Trophoblast cell (in vitro differentiated cells and primary cell): ENCODE data around the gene NTNG1.

ENCODE experiments used
- DNase-seq, 2 donors: peaks; one replicate each; pipeline ENCODE4 v3.0.0-alpha.2; 2016
- H2AFZ ChIP-seq: 2 replicates; pipeline ENCODE4 v1.6.1; 2013; ENCODE audit warnings: low read length, moderate library complexity, mild to moderate bottlenecking; ENCODE audit not compliant: insufficient read depth, poor library complexity
- H2AK5ac ChIP-seq: 2 replicates; pipeline ENCODE4 v1.6.1; 2013; ENCODE audit warnings: mild to moderate bottlenecking, low read length
- H2BK120ac ChIP-seq: 2 replicates; pipeline ENCODE4 v1.6.1; 2013; ENCODE audit warnings: low read length, mild to moderate bottlenecking, moderate library complexity; ENCODE audit not compliant: insufficient read depth, poor library complexity
- H2BK12ac ChIP-seq: 2 replicates; pipeline ENCODE4 v1.6.1; 2013; ENCODE audit warnings: mild to moderate bottlenecking, low read length, moderate library complexity
- H2BK5ac ChIP-seq: 2 replicates; pipeline ENCODE4 v1.6.1; 2013; ENCODE audit warnings: low read length, low read depth, moderate library complexity, mild to moderate bottlenecking; ENCODE audit not compliant: poor library complexity
- H3K14ac ChIP-seq: 2 replicates; pipeline ENCODE4 v1.6.1; 2013; ENCODE audit warnings: mild to moderate bottlenecking, low read length
- H3K18ac ChIP-seq: 2 replicates; pipeline ENCODE4 v1.6.1; 2013; ENCODE audit warnings: mild to moderate bottlenecking, low read length
- H3K23ac ChIP-seq: 2 replicates; pipeline ENCODE4 v1.6.1; 2013; ENCODE audit warnings: low read length
- H3K27ac ChIP-seq: 2 replicates; pipeline ENCODE4 v1.5.1; 2013; ENCODE audit warnings: low read depth, mild to moderate bottlenecking, inconsistent platforms, low read length, moderate library complexity
- H3K27me3 ChIP-seq: 2 replicates; pipeline ENCODE4 v1.6.1; 2013; ENCODE audit warnings: inconsistent platforms, mild to moderate bottlenecking, low read length, moderate library complexity; ENCODE audit not compliant: insufficient read depth
- H3K36me3 ChIP-seq, 2 experiments: 1 replicate in 1 of 2; 2 replicates in 1 of 2; pipeline ENCODE4 v1.6.1; 2013; ENCODE audit warnings: low read length in 2 of 2, mild to moderate bottlenecking in 2 of 2, moderate library complexity in 1 of 2; ENCODE audit not compliant: insufficient read depth in 2 of 2, control insufficient read depth in 1 of 2
- H3K4ac ChIP-seq: 2 replicates; pipeline ENCODE4 v1.6.1; 2013; ENCODE audit warnings: low read depth, mild to moderate bottlenecking, low read length, moderate library complexity
- H3K4me1 ChIP-seq, 2 experiments: 1 replicate in 1 of 2; 2 replicates in 1 of 2; pipeline ENCODE4 v1.6.1; 2013; ENCODE audit warnings: low read length in 2 of 2, mild to moderate bottlenecking in 2 of 2, moderate library complexity in 1 of 2; ENCODE audit not compliant: insufficient read depth in 2 of 2, control insufficient read depth in 1 of 2
- H3K4me2 ChIP-seq: 2 replicates; pipeline ENCODE4 v1.6.1; 2013; ENCODE audit warnings: inconsistent platforms, mild to moderate bottlenecking, low read length, moderate library complexity
- H3K4me3 ChIP-seq: 2 replicates; pipeline ENCODE4 v1.5.1; 2013; ENCODE audit warnings: mild to moderate bottlenecking, low read depth, low read length, inconsistent platforms
- H3K79me1 ChIP-seq: one replicate; pipeline ENCODE4 v1.6.1; 2013; ENCODE audit warnings: low read length
- H3K79me2 ChIP-seq: 2 replicates; pipeline ENCODE4 v1.6.1; 2013; ENCODE audit warnings: low read length, mild to moderate bottlenecking; ENCODE audit not compliant: control insufficient read depth, insufficient read depth, poor library complexity
- H3K9ac ChIP-seq: 2 replicates; pipeline ENCODE4 v1.6.1; 2013; ENCODE audit warnings: mild to moderate bottlenecking, low read length
- H3K9me3 ChIP-seq: 2 replicates; pipeline ENCODE4 v1.6.1; 2013; ENCODE audit warnings: low read depth, mild to moderate bottlenecking, control low read depth, inconsistent platforms, low read length; ENCODE audit not compliant: insufficient read depth
- H4K12ac ChIP-seq: 2 replicates; pipeline ENCODE4 v1.6.1; 2013; ENCODE audit warnings: low read depth, mild to moderate bottlenecking, low read length, moderate library complexity
- H4K8ac ChIP-seq: 2 replicates; pipeline ENCODE4 v1.6.1; 2013; ENCODE audit warnings: low read depth, mild to moderate bottlenecking, low read length, moderate library complexity
- H4K91ac ChIP-seq: one replicate; pipeline ENCODE4 v1.6.1; 2013; ENCODE audit warnings: low read depth, mild to moderate bottlenecking, low read length, moderate library complexity
- WGBS: extraction: QIAGEN DNeasy Blood & Tissue Kit; methylation state at CpG from one replicate; pipeline ENCODE4 v1.1.7; 2013; ENCODE audit warnings: missing lambda C conversion rate; ENCODE audit not compliant: insufficient read length, insufficient coverage; ENCODE audit errors: extremely low coverage; 5-methylcytosine and 5-hydroxymethylcytosine counted together

Gene NTNG1

DNA sequence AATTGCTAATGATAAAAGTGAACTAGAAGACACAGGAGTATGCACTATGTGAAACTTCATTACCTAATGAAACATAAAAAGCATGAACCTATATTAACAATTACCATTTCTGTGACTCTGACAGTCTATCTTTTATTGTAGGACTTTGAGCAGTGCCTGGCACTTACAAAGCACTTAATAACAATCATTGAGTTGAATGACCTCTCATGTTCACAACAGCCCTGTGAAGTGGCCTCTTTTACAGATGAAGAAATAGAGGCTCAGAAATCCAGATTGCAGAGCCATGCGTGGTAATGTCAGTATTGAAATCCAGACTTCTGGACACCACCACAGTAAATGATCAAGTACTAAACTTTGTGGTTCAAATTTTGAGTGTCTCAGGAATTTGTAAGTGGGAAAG lies 326.4 kb downstream of the NTNG1 start:
- WGBS = no CpG with 5 or more reads among the region's 1 CpG
- H2BK12ac ChIP-seq = no peak overlapping the region

DNA sequence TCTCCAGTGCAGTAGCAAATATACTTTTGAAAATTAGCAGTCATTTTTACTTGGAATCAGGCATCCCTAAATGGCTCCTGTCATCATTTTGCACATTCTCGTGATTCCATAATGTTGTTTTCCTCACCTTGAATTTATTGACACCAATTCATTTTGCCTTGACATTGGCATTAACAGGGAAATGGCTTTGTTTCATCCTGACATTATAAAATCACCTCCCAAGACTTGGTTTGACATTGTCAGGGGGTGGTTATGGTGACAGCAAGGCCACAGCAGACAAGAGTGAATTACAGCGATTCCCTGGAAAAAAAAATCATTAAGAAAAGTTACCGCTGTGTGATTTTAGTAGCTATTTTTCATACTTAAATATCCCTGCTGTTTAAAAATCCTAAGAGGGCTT lies 327.0 kb downstream of the NTNG1 start:
- Histone ChIP-seq H3K9ac (no peak overlapping the region), H3K79me1 (no peaks in the 10 kb centered on the region), H3K36me3 (no peaks in the 10 kb centered on the region), H2BK120ac (no peak overlapping the region), H2BK5ac (no peak overlapping the region), H3K4me1 (no peaks in the 10 kb centered on the region), H3K4me2 (no peak overlapping the region), H2BK12ac (no peak overlapping the region), H4K12ac (no peak overlapping the region), H3K18ac (no peak overlapping the region), H3K14ac (no peak overlapping the region), H4K8ac (no peak overlapping the region), H3K23ac (no peak overlapping the region), H2AFZ (no peak overlapping the region), H3K27ac (no peak overlapping the region), H3K27me3 (no peaks in the 10 kb centered on the region), H3K79me2 (no peaks in the 10 kb centered on the region), H3K9me3 (peaks cover 2% of the 10 kb centered on the region), H3K4ac (no peak overlapping the region), H4K91ac (no peak overlapping the region), H3K4me3 (no peak overlapping the region), H2AK5ac (no peak overlapping the region)
- DNase-seq = no peak
- no CpG with 5 or more reads among the region's 3 CpGs for WGBS

More for the DNA sequence above, 326.4 kb downstream of the NTNG1 start:
- H2AFZ ChIP-seq = no peak overlapping the region
- no peak overlapping the region for H3K23ac ChIP-seq
- DNase-seq = no peak
- no peak overlapping the region for H3K4ac ChIP-seq
- H3K79me1 ChIP-seq = no peaks in the 10 kb centered on the region
- no peak overlapping the region for H4K91ac ChIP-seq
- no peak overlapping the region for H2BK5ac ChIP-seq
- no peak overlapping the region for H3K18ac ChIP-seq
- no peak overlapping the region for H3K27ac ChIP-seq
- H3K9ac ChIP-seq = no peak overlapping the region
- H4K12ac ChIP-seq = no peak overlapping the region
- H2AK5ac ChIP-seq = no peak overlapping the region
- H3K4me2 ChIP-seq = no peak overlapping the region
- no peaks in the 10 kb centered on the region for H3K27me3 ChIP-seq
- no peaks in the 10 kb centered on the region for H3K4me1 ChIP-seq
- H3K36me3 ChIP-seq = no peaks in the 10 kb centered on the region
- H4K8ac ChIP-seq = no peak overlapping the region
- H3K79me2 ChIP-seq = no peaks in the 10 kb centered on the region
- H2BK120ac ChIP-seq = no peak overlapping the region
- no peak overlapping the region for H3K14ac ChIP-seq
- H3K4me3 ChIP-seq = no peak overlapping the region
- peaks cover 2% of the 10 kb centered on the region for H3K9me3 ChIP-seq

- Histone ChIP-seq H3K4ac (no peak overlapping the region), H3K9me3 (no peaks in the 10 kb centered on the region), H3K79me2 (no peaks in the 10 kb centered on the region), H2AK5ac (no peak overlapping the region), H3K27ac (no peak overlapping the region), H3K18ac (no peak overlapping the region), H4K12ac (no peak overlapping the region), H3K36me3 (no peaks in the 10 kb centered on the region), H4K8ac (no peak overlapping the region), H3K9ac (no peak overlapping the region), H3K79me1 (no peaks in the 10 kb centered on the region), H2AFZ (no peak overlapping the region), H2BK12ac (no peak overlapping the region), H3K23ac (no peak overlapping the region), H3K4me3 (no peak overlapping the region), H2BK5ac (no peak overlapping the region), H4K91ac (no peak overlapping the region), H3K27me3 (no peaks in the 10 kb centered on the region), H2BK120ac (no peak overlapping the region), H3K4me2 (no peak overlapping the region), H3K14ac (no peak overlapping the region), H3K4me1 (no peaks in the 10 kb centered on the region)
- no CpG with 5 or more reads among the region's 2 CpGs for WGBS
- no peak for DNase-seq
Measured at GRCh38 chr1:107473065-107473464, 332.2 kb downstream of the NTNG1 start.

- Histone ChIP-seq H3K36me3 (no peaks in the 10 kb centered on the region), H2AFZ (no peak overlapping the region), H4K12ac (no peak overlapping the region), H3K4me2 (no peak overlapping the region), H2BK5ac (no peak overlapping the region), H3K4me1 (no peaks in the 10 kb centered on the region), H3K4ac (no peak overlapping the region), H3K18ac (no peak overlapping the region), H2BK12ac (no peak overlapping the region), H2AK5ac (no peak overlapping the region), H3K27ac (no peak overlapping the region), H3K27me3 (no peaks in the 10 kb centered on the region), H3K4me3 (no peak overlapping the region), H3K79me2 (no peaks in the 10 kb centered on the region), H3K9ac (no peak overlapping the region), H4K91ac (no peak overlapping the region), H2BK120ac (no peak overlapping the region), H3K9me3 (no peaks in the 10 kb centered on the region), H3K14ac (no peak overlapping the region), H4K8ac (no peak overlapping the region), H3K23ac (no peak overlapping the region), H3K79me1 (no peaks in the 10 kb centered on the region)
- no CpG with 5 or more reads among the region's 1 CpG for WGBS
- peak in 1 of 2 donors; percentile 37 for DNase-seq
Measured at GRCh38 chr1:107474877-107475612, 334.2 kb downstream of the NTNG1 start.
